Mesenchymal stem cell (in vitro differentiated cells and primary cell): Measurements from ENCODE around the gene LRIT3.

Experiments used
- DNase-seq: peaks from one replicate; pipeline ENCODE4 v3.0.0-alpha.2; 2013
- H2AFZ ChIP-seq: one replicate; pipeline ENCODE4 v1.6.1; 2013; ENCODE audit warnings: low read depth, mild to moderate bottlenecking, control low read depth, inconsistent platforms, low read length, moderate library complexity
- H2AK5ac ChIP-seq: 2 replicates; pipeline ENCODE4 v1.6.1; 2013; ENCODE audit warnings: low read length, moderate library complexity, mild to moderate bottlenecking, inconsistent platforms; ENCODE audit not compliant: severe bottlenecking
- H2BK120ac ChIP-seq: one replicate; pipeline ENCODE4 v1.6.1; 2013; ENCODE audit warnings: low read depth, mild to moderate bottlenecking, inconsistent platforms, low read length, moderate library complexity
- H2BK12ac ChIP-seq, 2 experiments: one replicate each; pipeline ENCODE4 v1.6.1; 2013; ENCODE audit warnings: inconsistent platforms in 2 of 2, low read length in 2 of 2, mild to moderate bottlenecking in 2 of 2, moderate library complexity in 2 of 2, control low read depth in 1 of 2
- H2BK15ac ChIP-seq: one replicate; pipeline ENCODE4 v1.6.1; 2013; ENCODE audit warnings: mild to moderate bottlenecking, low read depth, inconsistent platforms; ENCODE audit not compliant: poor library complexity, severe bottlenecking
- H2BK5ac ChIP-seq: 2 replicates; pipeline ENCODE4 v1.6.1; 2013; ENCODE audit warnings: low read depth, mild to moderate bottlenecking, low read length, control low read depth, inconsistent platforms; ENCODE audit not compliant: poor library complexity, severe bottlenecking
- H3K14ac ChIP-seq, 2 experiments: one replicate each; pipeline ENCODE4 v1.6.1; 2013; ENCODE audit warnings: inconsistent platforms in 2 of 2, low read length in 2 of 2, control low read depth in 1 of 2, mild to moderate bottlenecking in 1 of 2, moderate library complexity in 1 of 2
- H3K18ac ChIP-seq, 2 experiments: one replicate each; pipeline ENCODE4 v1.6.1; 2013; ENCODE audit warnings: inconsistent platforms in 2 of 2, low read length in 2 of 2, control low read depth in 1 of 2, low read depth in 1 of 2, mild to moderate bottlenecking in 1 of 2
- H3K23ac ChIP-seq, 2 experiments: one replicate each; pipeline ENCODE4 v1.6.1; 2013; ENCODE audit warnings: inconsistent platforms in 2 of 2, low read length in 2 of 2, mild to moderate bottlenecking in 2 of 2, moderate library complexity in 2 of 2, control low read depth in 1 of 2
- H3K27ac ChIP-seq: 2 replicates; pipeline ENCODE4 v1.5.1; 2013; ENCODE audit warnings: mild to moderate bottlenecking, moderate library complexity, low read length, control low read depth, inconsistent platforms; ENCODE audit not compliant: poor library complexity, severe bottlenecking
- H3K27me3 ChIP-seq, 2 experiments: 2 replicates each; pipeline versions ENCODE4 v1.6.1 to v1.7.0; 2013; ENCODE audit warnings: low read length in 2 of 2, mild to moderate bottlenecking in 2 of 2, moderate library complexity in 2 of 2, control low read depth in 1 of 2, inconsistent platforms in 1 of 2; ENCODE audit not compliant: control insufficient read depth in 1 of 2, insufficient read depth in 1 of 2
- H3K36me3 ChIP-seq, 2 experiments: 2 replicates each; pipeline versions ENCODE4 v1.6.1 to v1.7.0; 2013; ENCODE audit warnings: low read length in 2 of 2, control low read depth in 1 of 2, inconsistent platforms in 1 of 2, low read depth in 1 of 2, mild to moderate bottlenecking in 1 of 2; ENCODE audit not compliant: insufficient read depth in 2 of 2, control insufficient read depth in 1 of 2
- H3K4ac ChIP-seq, 2 experiments: one replicate each; pipeline ENCODE4 v1.6.1; 2013; ENCODE audit warnings: inconsistent platforms in 2 of 2, low read length in 2 of 2, mild to moderate bottlenecking in 2 of 2, moderate library complexity in 2 of 2, control low read depth in 1 of 2, low read depth in 1 of 2
- H3K4me1 ChIP-seq: 2 replicates; pipeline ENCODE4 v1.6.1; 2013; ENCODE audit warnings: low read depth, low read length, control low read depth; ENCODE audit not compliant: control insufficient read depth, insufficient read depth
- H3K4me2 ChIP-seq: 2 replicates; pipeline ENCODE4 v1.6.1; 2013; ENCODE audit warnings: low read length, mild to moderate bottlenecking, inconsistent platforms; ENCODE audit not compliant: poor library complexity, severe bottlenecking
- H3K4me3 ChIP-seq, 2 experiments: 2 replicates each; pipeline versions ENCODE4 v1.5.1 to v1.7.0; 2013; ENCODE audit warnings: low read length in 2 of 2, mild to moderate bottlenecking in 2 of 2, control low read depth in 1 of 2, low read depth in 1 of 2; ENCODE audit not compliant: insufficient read depth in 1 of 2
- H3K79me1 ChIP-seq: replicated peaks from 2 replicates; pipeline ENCODE4 v1.6.1; 2013; ENCODE audit warnings: mild to moderate bottlenecking, control low read depth, low read length, inconsistent platforms; ENCODE audit not compliant: poor library complexity, severe bottlenecking
- H3K9ac ChIP-seq: 2 replicates; pipeline ENCODE4 v1.7.0; 2013; ENCODE audit warnings: mild to moderate bottlenecking, low read length, moderate library complexity
- H3K9me3 ChIP-seq: 2 replicates; pipeline ENCODE4 v1.7.0; 2013; ENCODE audit warnings: mild to moderate bottlenecking, low read length; ENCODE audit not compliant: control insufficient read depth
- H4K8ac ChIP-seq: one replicate; pipeline ENCODE4 v1.6.1; 2013; ENCODE audit warnings: inconsistent platforms, mild to moderate bottlenecking, low read length, moderate library complexity
- H4K91ac ChIP-seq: one replicate; pipeline ENCODE4 v1.6.1; 2013; ENCODE audit warnings: mild to moderate bottlenecking, low read length, inconsistent platforms
- WGBS: methylation state at CpG from one replicate; pipeline ENCODE4 v1.1.7; 2013; ENCODE audit warnings: mixed read lengths; 5-methylcytosine and 5-hydroxymethylcytosine counted together

The LRIT3 gene

DNA sequence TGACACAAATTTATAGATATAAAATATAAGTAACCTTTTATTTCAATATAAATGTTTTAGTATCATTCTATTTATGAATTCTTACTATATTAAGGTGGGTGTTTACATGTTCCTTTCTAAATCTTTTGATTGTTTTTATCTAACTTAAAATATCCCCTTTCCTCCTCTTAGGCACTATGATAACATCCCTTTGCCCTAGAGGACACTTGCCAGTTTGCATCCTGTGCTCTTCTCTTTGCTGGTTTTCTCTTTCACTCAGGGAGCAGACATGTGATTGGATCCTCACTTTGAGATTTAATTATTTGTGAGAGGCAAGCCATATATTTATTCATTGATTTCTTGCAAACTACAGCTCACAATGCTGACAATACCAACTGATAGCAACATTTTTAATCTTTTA lies 16.2 kb downstream of the LRIT3 start:
- Histone ChIP-seq H3K9ac (no peak overlapping the region), H3K4me1 (no peaks in the 10 kb centered on the region), H4K91ac (no peak overlapping the region), H2BK12ac (no peak overlapping the region), H2BK120ac (no peak overlapping the region), H3K79me1 (no peaks in the 10 kb centered on the region), H3K9me3 (peaks cover 12% of the 10 kb centered on the region), H3K14ac (no peak overlapping the region), H3K18ac (no peak overlapping the region), H2AK5ac (no peak overlapping the region), H2AFZ (no peak overlapping the region), H3K4me3 (no peak overlapping the region), H3K4me2 (no peak overlapping the region), H3K4ac (no peak overlapping the region), H3K36me3 (no peaks in the 10 kb centered on the region), H2BK15ac (no peak overlapping the region), H3K23ac (no peak overlapping the region), H3K27ac (no peak overlapping the region), H2BK5ac (no peak overlapping the region), H4K8ac (no peak overlapping the region), H3K27me3 (no peaks in the 10 kb centered on the region)
- DNase-seq = no peak

DNA sequence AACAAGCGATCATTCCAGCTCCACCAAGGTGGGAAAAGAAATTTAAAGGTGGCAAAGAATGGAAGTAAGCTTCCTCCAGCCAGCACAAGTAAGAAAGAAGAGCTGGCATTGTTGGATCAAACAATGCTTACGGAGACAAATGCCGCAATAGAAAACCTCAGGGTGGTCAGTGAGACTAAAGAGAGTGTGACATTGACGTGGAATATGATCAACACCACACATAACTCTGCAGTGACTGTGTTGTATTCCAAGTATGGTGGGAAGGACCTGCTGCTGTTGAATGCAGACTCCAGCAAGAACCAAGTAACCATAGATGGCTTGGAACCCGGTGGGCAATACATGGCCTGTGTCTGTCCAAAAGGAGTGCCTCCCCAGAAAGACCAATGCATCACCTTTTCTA lies 22.2 kb downstream of the LRIT3 start:
- no peak overlapping the region for H2AK5ac ChIP-seq
- H3K9me3 ChIP-seq = no peaks in the 10 kb centered on the region
- H3K36me3 ChIP-seq = peaks cover 0 to 8% of the 10 kb centered on the region in 2 experiments
- H2BK12ac ChIP-seq = no peak overlapping the region
- 96% methylated on average over 5 of the region's 5 CpGs for WGBS
- H2BK120ac ChIP-seq = no peak overlapping the region
- H3K4me1 ChIP-seq = no peaks in the 10 kb centered on the region
- DNase-seq = no peak
- H4K8ac ChIP-seq = no peak overlapping the region
- H2BK5ac ChIP-seq = no peak overlapping the region
- H3K9ac ChIP-seq = no peak overlapping the region
- H3K18ac ChIP-seq = no peak overlapping the region
- no peak overlapping the region for H3K14ac ChIP-seq
- no peak overlapping the region for H3K4me2 ChIP-seq
- no peak overlapping the region for H3K23ac ChIP-seq
- H3K27me3 ChIP-seq = no peaks in the 10 kb centered on the region
- no peak overlapping the region for H3K4me3 ChIP-seq
- H3K79me1 ChIP-seq = no peaks in the 10 kb centered on the region
- no peak overlapping the region for H2BK15ac ChIP-seq
- H2AFZ ChIP-seq = no peak overlapping the region
- no peak overlapping the region for H3K4ac ChIP-seq
- H3K27ac ChIP-seq = no peak overlapping the region
- no peak overlapping the region for H4K91ac ChIP-seq

DNA sequence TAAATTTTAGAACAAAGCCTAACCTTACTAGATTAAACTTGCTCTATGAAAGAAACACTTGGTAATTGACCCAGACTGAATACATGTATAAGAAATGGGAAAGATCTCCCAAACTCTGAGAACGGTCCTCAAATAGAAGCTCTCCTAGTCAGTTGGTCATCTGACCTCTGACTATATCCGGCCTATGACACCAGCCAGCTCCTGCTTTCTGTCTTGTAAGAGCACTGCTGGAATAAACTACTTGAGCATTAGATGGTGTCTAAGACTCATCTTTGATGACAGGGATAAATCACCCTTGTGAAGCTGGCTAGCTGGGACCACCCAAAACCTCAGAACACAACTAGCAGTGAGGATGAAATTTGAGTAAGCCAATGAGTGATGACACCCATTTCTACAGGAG lies 24.2 kb downstream of the LRIT3 start:
- no peak overlapping the region for H3K23ac ChIP-seq

DNA sequence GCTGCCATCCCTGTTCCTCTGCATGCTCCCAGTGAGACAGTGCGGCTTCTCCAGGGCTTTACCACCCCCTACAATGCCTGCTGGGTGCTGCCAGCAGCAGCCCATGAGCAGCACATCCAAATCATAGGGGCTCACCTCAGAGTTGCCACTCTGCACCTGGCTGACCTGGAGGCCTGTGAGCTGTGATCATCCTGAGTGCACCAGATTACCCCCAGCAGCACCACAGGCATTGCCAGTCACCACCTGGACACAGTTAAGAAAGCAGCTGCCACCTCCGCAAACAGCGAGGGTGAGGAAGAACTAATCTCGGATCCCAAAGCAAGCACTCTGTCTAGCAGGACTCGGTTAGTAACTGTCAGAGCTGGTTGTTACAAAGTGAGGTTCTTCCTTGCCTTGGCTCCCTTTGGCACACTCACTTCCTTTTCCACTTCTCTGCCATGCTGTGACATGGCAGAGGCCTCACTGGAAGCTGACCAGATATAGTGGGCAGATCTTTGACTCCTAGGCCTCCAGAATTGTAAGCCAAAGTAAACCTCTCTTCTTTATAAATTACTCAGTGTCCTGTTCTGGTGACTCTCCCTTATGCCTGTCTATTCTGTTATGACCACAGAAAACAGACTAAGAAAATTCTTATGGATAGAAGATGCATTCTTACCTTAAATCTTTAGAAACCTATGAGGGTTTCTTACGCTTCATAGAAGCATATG lies 25.2 kb downstream of the LRIT3 start:
- Histone ChIP-seq H3K9ac (no peak overlapping the region), H4K91ac (no peak overlapping the region), H3K23ac (no peak overlapping the region), H3K4me2 (no peak overlapping the region), H2BK12ac (no peak overlapping the region), H3K9me3 (no peaks in the 10 kb centered on the region), H4K8ac (no peak overlapping the region), H3K4me1 (no peaks in the 10 kb centered on the region), H3K18ac (no peak overlapping the region), H3K27ac (no peak overlapping the region), H3K27me3 (no peaks in the 10 kb centered on the region), H2AK5ac (no peak overlapping the region), H3K4me3 (no peak overlapping the region), H2BK15ac (no peak overlapping the region), H3K79me1 (no peaks in the 10 kb centered on the region), H2BK120ac (no peak overlapping the region), H3K4ac (no peak overlapping the region), H2BK5ac (no peak overlapping the region), H3K36me3 (peaks cover 0 to 8% of the 10 kb centered on the region in 2 experiments), H3K14ac (no peak overlapping the region), H2AFZ (no peak overlapping the region)
- 96% methylated on average over 5 of the region's 6 CpGs for WGBS
- no peak for DNase-seq

More for the DNA sequence above, 24.2 kb downstream of the LRIT3 start:
- DNase-seq = no peak
- H2BK5ac ChIP-seq = no peak overlapping the region
- H3K4me1 ChIP-seq = no peaks in the 10 kb centered on the region
- no peaks in the 10 kb centered on the region for H3K27me3 ChIP-seq
- H2AK5ac ChIP-seq = no peak overlapping the region
- H3K14ac ChIP-seq = no peak overlapping the region
- no peak overlapping the region for H3K18ac ChIP-seq
- H2BK15ac ChIP-seq = no peak overlapping the region
- no peak overlapping the region for H4K8ac ChIP-seq
- H3K79me1 ChIP-seq = no peaks in the 10 kb centered on the region
- no peak overlapping the region for H3K4ac ChIP-seq
- H3K27ac ChIP-seq = no peak overlapping the region
- no peak overlapping the region for H2AFZ ChIP-seq
- no peak overlapping the region for H4K91ac ChIP-seq
- no peak overlapping the region for H3K9ac ChIP-seq
- no peak overlapping the region for H2BK12ac ChIP-seq
- WGBS = 84% methylated on average over 2 of the region's 2 CpGs
- H3K9me3 ChIP-seq = no peaks in the 10 kb centered on the region
- H3K4me3 ChIP-seq = no peak overlapping the region
- no peak overlapping the region for H2BK120ac ChIP-seq
- H3K36me3 ChIP-seq = peaks cover 0 to 8% of the 10 kb centered on the region in 2 experiments
- H3K4me2 ChIP-seq = no peak overlapping the region
